Fibroblast of peridontal ligament (primary cell): ENCODE results near the gene TESMIN.

ENCODE experiments used
- DNase-seq: peaks from one replicate; pipeline ENCODE4 v3.0.0-alpha.2; 2010; ENCODE audit errors: extremely low read depth

Gene TESMIN

GRCh38 chr11:68762481-68762880, 11.2 kb upstream of the TESMIN start:
- no peak for DNase-seq

GRCh38 chr11:68761801-68762200, 10.5 kb upstream of the TESMIN start:
- DNase-seq, result no peak

DNA sequence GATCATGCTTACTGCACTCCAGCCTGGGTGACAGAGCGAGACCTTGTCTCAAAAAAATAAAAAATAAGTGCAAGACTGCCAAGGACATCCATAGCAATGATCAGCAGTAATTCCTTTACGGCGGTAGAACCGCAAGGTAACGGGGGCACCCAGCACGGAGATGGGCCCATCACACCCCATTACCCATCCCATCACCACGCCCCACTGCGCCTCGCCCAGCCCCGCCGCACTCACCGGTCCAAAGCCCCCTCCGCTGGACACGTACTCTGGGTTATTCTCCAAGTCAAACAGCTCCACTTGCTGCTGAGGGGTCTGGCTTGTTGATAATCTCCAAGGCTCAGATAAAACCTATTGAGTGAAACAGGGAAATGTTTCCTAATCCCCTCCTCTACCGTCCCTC, 8.7 kb upstream of the TESMIN start:
- DNase-seq, result no peak

GRCh38 chr11:68757711-68758110, 6.4 kb upstream of the TESMIN start:
- DNase-seq, result no peak

- no peak for DNase-seq
These were observed 4.9 kb upstream of the TESMIN start for GRCh38 chr11:68756171-68756766.

DNA sequence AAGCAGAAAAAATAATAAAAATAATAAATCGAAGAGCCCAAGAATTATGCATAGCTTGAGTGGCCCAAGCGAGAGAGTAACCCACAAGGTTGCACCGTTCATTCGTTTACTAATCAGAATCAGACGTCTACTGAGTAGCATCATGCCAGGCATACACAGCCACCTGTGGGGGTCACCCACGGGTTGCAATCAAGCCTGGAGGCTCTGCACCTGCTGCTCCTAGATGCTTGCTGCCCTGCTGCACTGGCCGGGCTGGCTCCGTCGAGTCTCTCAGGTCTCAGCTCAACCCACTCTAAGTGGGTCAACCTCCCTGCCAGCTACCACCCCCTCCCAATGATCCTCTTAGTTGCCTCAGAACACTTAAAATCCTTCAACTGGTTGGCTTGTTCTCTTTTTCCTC, 2.0 kb upstream of the TESMIN start:
- DNase-seq, result no peak

GRCh38 chr11:68751004-68751325, 355 bp downstream of the TESMIN start:
- no peak for DNase-seq

GRCh38 chr11:68750195-68751003, 921 bp downstream of the TESMIN start:
- no peak for DNase-seq

DNA sequence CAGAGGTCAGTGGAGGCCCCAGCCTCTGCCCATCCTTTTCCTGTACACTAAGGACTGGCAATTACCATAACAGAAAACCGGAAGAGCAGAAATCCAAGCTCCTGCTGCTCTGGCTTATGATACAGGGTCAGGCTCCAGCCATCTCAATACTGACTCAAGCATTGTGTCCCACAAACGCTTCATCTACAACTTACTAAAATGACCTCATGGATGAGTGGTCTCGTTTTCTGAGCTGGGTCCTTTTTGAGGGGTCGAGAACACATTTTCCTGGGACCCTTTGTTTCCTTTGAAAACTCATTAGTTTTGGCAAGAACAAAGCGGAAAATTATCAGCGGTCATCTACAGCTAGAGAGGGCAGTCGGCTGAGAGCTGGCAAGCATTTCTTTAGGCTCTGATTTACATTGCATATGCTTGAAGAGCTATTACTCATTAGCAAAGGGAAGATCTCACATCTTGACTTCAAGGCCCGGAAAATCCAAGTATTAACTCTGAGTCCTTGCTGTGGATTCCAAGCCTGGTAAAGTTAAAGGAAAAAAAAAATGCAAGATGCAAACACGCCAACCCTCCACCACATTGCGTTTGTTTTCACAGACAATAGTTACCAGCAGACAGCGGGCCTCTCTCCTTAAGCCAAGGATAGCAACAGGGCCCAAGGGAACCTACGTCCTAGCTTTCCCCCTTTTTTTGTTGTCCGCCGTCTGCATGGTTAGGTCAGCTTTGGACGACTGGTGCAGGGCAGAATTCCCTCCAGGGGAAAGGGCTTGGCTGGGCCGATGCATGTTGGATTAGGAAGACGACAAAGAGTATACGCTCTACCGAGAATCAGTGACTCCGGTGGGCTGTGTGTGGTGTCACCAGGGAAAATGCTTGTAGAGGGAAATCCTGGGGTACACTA, 1.8 kb downstream of the TESMIN start:
- DNase-seq, result peak; percentile 7

GRCh38 chr11:68748061-68748460, 3.3 kb downstream of the TESMIN start:
- DNase-seq, result no peak

DNA sequence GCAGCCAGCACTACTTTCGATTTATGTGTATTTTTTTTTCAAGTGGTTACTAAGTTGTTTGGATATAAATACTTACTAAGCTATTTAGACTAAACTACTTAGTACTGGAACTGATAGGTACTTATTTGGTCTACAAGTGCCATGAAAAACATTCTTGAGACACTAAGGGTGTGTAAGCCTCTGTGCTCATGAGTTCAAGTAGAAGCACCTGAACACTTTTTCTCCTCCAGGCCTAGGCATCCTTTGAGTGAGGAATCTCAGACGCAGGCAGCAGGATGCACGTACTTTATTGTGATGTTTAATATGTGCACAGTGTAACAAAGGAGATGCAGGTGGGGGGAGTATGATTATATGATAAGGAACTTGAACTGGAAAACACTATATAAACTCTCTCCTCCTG, 7.8 kb downstream of the TESMIN start:
- DNase-seq, result no peak

DNA sequence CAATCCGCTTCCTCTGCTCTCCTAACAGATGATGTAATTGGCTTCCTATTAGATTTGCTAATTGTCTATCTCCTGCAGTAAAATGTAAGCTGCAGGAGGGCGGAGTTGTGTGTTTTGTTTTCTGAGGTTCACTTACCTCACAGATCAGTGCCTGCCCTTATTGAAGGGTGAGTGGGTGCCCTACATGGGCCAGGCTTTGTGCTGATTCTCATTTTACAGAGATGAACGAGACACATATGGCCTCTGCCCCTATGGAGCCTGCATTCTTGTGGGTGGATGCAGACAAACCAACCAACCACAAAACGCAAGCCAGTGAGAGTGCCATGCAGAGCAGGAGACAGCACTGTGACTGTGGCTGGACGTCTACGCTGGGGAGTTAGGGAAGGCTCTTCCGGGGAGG, 9.9 kb downstream of the TESMIN start:
- no peak for DNase-seq

GRCh38 chr11:68735646-68736045, 15.7 kb downstream of the TESMIN start:
- DNase-seq, result no peak

GRCh38 chr11:68735125-68735524, 16.2 kb downstream of the TESMIN start:
- no peak for DNase-seq

GRCh38 chr11:68734111-68734510, 17.2 kb downstream of the TESMIN start:
- DNase-seq, result no peak

DNA sequence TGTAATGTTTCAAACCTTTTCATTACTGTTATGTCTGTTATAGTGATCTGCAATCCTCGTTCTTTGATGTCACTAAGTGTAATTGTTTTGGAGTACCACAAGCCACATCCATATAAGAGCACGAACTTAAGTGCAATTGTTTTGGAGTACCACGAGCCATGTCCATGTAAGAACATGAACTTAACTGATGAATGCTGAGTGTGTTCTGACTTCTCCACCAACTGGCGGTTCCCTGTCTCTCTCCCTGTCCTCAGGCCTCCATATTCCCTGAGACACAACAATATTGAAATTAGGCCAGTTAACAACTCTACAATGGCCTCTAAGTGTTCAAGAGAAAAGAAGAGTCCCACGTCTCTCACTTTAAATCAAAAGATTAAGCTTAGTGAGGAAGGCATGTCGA, 23.5 kb downstream of the TESMIN start:
- peak; percentile 27 for DNase-seq

- no peak for DNase-seq
These were observed 27.0 kb downstream of the TESMIN start for GRCh38 chr11:68724293-68724692.

- DNase-seq, result no peak
These were observed 29.2 kb downstream of the TESMIN start for GRCh38 chr11:68722143-68722542.

DNA sequence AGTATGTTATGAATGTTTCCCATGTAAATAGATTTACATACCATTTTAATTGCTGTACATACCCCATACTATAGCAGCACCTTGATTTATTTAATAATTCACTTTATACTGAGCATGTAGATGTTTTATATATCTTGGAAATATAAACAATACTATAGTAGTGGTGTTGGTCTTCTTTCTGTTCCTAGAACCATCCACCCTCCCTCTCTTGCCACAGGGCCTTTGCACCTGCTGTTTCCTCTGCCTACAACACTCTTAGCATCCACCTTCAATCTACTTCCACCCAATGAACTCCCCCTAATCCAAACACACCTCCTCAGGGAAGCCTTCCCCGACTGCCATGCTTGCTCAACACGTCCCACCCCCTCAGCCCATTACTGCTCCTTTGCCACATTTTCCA, 30.2 kb downstream of the TESMIN start:
- DNase-seq, result no peak

GRCh38 chr11:68715456-68716122, 35.7 kb downstream of the TESMIN start:
- DNase-seq, result no peak

DNA sequence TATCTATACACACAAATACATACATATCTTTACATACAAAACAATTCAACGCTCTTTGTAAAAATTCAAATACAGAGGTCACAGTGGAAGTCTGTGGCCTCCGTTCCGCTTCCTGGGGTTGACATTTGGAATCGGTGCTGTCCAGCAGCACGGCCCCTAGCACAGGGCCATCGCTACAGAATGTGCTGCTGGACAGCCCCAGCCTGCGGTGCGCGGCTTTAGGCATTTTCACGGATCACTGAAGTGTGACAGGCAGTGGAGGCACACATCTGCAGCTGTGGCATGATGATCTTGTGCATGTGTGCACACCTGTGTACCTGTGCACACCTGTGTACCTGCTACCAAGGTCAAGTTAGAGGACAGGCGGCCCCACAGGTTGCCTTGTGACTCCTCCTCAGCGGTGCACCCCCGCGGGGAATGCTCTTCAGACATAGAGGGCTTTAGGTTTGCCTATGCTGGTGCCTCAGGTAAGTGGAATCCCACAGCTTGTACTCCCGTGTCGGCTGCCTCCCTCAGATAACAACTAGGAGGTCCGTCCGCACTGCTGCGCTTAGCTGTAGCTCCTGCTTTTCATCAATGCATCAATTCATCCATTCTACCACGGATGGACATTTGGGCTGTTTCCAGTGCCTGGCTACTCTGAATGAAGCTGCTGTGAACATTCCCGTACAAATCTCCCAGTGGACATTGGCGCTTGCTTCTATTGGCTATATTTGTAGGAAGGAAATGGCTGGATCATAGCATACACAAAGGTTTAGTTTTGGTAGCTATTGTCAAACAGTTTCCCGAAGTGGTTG, 37.1 kb downstream of the TESMIN start:
- DNase-seq, result no peak
